CD4-positive, alpha-beta T cell treated with Interleukin-10 for 1 hour (primary cell): ENCODE data around the gene HOATZ.
A peak's percentile ranks its signal among the peaks of the same experiment; 100 is the strongest.

Source experiments
- DNase-seq: peaks from one replicate; pipeline ENCODE4 v3.0.0-alpha.2; 2020

The HOATZ gene

DNA sequence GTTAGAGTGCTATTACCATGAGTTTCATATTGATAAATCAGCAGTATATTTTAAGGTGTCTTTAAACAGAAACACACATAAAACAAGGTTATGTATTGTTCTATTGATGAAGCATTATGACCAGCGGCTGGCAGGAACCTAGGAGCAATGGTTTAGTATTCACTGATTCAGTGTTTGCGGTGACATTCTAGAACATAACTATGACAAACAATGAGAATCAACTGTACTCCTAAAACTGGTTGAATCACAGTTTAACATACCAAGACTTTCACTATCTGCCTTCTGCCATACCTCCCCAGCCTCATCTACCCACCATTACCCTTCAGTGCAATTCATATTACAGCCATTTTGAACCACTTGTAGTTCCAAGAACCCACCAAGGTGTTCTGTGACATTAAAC lies 8.8 kb downstream of the HOATZ start:
- DNase-seq = no peak

DNA sequence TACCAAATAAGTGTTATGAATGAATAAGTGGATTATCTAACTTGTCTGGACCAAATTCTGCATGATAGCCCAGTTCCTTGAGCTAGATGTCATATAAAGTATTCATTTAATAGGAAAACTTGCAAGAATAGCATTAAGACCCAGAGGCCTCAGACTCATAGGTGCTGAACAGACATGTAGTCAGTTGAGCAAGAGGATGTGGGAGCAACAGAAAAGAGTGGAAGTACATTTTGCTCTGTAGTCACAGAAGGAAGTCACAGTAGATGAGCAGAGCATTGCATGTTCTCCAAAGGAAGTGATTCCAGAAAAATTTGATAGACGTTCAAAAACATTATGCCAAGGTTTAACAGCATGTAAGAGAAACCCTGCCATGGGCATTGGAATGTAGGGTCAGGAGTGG lies 9.5 kb downstream of the HOATZ start:
- no peak for DNase-seq

DNA sequence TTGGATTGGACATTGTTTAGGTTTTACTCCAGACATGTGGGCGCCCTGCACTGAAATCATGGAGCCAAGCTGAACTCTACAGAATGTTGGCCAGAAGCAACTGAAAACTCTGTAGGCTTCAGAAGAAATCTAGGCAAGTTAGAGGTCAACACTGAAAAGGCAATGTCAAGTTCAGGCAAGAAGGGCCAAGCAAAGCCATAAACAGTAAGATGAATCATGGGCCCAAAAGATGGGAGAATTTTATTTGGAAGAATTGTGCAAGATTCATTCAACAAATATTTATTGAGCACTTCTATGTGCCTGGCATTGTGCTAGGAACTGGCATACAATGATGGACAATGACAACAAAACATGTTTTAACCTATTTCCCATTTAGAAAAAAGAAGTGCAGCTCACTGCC lies 10.9 kb downstream of the HOATZ start:
- DNase-seq = no peak

DNA sequence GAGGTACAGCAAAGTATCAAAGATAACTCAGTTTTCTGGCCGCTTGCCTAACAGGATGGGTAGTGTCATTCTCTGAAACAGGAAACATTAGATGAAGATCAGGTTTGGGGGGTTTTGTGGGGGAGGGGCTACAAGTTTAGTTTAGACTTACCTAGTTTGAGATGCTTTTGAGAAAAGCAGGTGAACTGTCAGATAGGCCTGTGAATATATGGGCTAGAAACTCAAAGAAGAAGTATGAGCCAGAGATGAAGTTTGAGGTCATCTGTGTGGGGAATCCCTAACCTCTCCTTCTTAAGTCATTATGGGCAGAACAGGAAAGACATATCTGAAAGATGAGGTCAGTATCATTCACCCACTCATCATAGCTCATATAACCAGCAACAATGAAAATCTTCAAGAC lies 11.9 kb downstream of the HOATZ start:
- peak; percentile 9 for DNase-seq

DNA sequence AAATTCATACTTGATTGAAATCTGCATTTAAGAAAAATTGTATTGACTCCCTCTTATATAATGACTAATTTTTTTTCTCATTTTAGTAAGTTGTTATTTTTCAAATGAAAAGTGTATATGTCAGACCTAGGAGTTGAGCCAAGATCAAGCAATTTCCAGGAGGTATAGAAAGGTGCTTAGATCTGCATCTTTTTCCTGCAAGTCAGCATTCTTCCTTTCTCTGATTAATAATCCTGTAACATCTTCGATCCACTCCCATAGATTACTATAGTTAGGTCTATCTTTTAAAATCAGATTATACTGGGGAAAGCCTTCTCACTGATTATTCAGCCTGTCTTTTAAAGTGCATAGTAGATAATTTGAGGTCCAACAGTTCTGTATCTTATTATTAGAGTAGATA lies 12.7 kb downstream of the HOATZ start:
- DNase-seq = no peak

DNA sequence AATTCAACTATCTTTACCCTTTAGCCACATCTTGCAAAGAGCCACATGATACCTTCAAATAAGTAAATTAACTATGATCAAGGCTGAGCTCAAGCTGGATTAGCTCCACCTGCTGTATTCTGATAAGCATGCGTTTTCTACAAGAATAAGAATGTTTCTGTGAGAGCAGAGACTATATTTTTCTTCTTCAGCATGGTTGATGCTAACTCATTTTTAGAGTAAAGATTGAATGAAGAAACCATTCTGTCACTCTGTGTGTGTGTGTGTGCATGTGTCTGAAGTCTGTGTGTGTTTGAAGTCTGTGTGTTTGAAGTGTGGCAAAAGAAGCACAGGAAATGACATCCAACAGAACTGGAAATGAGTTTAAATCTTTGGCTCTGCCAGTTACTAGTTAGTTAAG lies 14.0 kb downstream of the HOATZ start:
- peak; percentile 55 for DNase-seq

DNA sequence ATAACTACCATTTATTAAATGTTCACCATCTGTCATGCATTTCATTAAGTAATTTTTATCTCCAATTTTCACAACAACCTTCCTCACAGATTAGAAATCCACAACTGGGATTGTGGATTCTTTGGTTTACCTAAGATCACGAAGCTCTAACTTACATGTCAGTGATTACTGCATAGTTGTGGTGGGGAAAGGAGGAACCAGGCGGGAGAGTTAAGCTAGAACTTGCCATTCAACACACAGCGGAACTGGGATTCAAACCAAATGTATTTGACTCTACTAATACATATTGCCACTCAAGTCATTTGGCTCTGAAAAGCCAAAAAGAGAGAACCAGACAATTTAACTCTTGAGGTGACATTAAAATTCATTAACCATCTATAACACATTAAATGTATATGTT lies 15.5 kb downstream of the HOATZ start:
- no peak for DNase-seq

DNA sequence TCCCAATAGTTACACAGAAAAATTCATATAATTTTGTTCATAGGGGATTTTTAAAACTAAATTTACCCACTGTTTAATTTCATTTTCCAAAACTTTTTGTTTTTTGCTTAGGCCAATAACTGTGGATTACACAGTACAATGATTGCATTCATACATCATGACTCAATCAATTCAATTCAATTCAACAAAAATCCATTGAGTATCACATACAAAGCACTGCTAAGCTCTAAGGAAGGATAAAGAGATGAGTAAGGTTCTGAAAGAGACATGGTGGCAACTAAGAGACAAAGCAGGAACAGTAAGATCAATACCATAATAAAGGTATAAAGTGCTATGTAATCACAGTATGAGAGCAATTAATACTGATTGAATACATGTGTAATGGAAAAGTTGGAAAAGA lies 16.6 kb downstream of the HOATZ start:
- no peak for DNase-seq

DNA sequence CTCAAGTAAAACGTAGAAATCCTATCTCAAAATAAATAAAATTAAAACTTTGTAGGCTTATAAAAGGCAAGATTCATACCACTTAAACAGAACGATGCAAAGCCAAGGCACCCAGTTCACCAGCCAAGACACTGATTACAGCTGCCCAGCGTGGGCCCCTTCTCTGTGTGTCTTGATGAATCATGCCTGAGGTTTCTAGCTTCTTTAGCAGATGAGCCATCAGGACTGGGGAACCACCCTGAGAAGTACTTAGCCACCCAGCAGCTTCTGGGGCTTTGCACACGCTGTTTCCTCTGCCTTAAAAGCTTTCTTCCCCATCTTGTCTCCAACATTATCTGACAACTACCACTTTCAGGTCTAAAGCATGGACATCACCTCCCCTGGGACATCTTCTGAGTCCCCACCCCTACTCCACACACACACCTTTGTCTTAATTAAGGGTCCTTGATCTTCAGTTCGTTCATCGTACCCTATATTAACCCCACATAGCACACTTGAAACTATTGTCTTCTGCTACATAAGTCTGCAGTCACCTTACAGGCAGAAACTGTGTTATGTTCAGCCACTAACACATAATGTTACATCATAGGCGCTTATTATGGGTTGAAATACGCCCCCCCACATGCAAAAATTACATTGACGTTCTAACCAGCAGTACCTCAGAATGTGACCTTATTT lies 17.2 kb downstream of the HOATZ start:
- peak; percentile 23 for DNase-seq

DNA sequence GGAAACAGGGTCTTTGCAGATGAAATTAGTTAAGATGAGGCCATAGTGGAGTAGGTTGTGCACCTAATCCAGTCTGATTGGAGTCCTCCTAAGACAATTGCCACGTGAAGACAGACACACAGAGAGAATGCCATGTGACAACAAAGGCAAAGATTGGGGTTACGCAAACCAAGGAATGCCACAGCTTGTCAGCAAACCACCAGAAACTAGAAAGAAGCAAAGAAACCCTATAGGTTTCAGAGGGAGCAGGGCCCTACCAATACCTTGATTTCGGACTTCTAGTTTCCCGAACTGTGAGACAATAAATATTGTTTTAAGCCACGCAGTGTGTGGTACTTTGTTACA lies 17.8 kb downstream of the HOATZ start:
- no peak for DNase-seq

DNA sequence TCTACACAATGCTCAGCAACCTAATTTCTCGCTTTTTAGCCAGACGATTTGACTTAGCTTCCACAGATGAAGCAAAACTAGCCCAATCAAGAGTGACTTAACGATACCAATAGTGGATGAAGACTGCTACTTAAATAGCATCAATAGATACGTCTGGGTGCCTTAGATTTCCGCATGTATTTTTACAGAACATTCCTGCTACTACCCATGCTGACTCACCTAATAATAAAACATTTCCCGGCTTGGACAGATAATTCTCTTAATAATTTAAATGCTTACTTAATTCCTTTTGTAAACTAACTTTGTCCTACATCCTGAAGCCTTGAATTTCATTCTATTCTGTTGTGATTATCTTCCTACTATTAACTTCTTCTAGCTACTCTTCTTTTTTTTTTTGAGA lies 20.7 kb downstream of the HOATZ start:
- no peak for DNase-seq

DNA sequence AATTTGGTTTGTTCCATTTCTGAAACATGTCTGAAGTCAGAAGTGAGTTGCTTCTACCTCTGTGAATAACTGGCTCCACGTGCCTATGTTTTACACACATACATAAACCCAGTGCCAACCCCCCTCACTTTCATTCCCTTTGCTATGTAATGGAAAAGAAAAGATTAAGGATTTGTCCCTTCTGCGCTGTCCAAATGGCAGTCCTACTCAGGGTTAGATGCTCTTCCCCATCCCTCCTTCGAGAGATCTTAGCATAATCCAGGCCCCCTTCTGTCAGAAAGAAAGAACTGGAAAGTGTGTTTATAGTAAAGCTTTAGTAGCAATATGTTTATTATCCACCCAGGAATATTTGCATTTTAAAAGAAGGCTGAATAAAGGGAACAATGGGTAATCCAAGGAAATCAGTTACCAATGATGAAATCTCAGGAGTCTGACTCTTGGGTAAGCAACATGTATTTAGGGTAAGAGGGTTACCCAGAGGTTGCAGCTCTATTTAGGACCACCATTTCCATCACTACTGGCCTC lies 22.8 kb downstream of the HOATZ start:
- no peak for DNase-seq

DNA sequence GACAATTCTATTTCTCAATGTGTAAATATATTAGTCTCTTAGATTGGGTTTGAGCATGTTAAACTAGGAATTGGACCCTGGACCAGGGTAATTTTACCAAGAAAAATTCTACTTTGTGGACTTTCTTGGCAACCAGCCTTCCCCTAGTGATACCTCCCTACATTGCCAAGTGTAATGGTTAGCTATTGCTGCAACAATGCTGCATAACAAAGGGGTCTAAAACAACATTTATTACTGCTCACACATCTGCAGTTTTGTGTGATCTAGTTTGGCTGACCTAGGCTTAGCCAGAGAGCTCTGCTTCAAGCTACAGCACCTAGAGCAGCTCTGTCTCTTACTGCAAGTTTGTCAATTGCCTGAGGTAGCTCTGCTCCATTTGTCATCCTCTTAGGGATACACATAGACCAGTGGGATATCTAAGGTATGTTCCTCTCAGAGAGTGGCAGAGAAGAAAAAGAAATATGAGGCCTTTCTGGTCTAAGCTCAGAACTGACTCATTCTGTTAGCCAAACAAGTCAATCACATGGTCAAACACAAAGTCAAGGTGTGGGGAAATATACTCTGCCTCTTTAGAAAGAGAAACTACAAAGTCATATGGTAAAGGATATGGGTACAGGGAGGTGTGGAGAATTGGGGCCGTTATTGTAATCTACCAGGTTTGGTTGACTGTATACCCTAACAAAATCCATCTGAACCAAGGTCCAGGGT lies 24.0 kb downstream of the HOATZ start:
- DNase-seq = no peak

DNA sequence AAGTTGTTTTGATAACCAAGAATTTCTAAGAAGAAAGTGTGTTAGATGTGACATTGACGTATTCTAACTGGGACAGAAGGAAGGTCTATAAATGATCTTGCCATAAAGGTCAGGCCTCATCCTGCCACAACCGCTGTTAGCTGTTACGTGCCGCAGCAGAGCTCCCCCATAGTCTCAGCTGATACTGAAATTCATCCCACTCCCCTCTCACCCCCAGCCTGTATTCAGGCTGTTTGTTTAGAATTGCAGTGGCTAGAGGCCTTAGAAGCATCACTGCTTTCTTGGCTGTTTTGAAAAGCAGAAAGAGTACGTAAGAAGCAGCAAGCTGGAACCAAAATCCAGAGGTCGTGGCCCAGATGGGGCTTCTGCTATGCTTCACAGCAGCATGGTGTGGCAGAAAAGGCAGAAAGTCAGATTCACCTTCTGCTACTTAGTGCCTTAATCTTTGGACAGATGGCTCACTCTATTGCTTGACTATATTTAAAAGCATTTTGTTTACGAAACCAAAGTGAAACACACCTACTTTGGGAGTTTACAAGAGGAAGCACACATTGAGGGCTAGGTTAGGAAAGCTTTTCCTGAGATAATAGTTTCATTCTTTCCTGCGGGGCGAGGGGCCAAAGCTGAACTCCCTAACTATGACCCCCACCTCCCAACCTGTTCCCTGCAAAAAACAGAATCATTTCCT lies 25.0 kb downstream of the HOATZ start:
- peak; percentile 12 for DNase-seq

DNA sequence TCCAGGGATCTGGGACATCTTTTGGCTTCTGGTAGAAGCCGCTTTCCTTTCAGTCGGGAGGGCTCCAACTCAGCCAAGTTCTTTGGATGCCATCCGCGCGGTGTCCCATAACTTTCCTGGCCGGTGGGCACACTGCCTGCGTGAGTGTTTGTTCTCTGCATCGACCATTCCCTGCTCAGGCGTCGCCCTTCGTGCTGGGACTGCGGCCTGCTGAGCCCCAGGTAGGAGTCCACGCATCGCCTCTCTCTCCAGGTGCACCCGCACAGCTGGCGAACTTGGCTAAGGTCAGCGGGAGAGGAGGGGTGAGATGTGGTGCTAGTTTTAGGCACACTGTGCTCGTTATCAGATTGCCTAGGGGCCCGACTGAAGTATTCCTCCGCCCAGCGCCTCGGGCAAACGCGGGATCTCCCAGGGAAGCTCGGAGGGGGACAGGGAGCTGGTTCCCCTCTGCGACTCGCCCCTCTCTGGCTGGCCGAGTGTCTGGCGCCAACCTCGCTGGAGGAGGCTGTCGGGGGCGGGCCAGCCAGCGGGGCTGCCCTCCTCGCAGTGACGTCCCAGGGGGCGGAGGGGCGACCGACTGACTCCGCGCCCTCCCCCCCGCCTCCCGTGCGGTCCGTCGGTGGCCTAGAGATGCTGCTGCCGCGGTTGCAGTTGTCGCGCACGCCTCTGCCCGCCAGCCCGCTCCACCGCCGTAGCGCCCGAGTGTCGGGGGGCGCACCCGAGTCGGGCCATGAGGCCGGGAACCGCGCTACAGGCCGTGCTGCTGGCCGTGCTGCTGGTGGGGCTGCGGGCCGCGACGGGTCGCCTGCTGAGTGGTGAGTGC lies 25.7 kb downstream of the HOATZ start, which contains the start of gene LAYN:
LAYN (plus strand) TSS at position 607 of the 823 bp plus-strand sequence; CDS start at position 731, 124 bp downstream.
- DNase-seq = peak; percentile 28

DNA sequence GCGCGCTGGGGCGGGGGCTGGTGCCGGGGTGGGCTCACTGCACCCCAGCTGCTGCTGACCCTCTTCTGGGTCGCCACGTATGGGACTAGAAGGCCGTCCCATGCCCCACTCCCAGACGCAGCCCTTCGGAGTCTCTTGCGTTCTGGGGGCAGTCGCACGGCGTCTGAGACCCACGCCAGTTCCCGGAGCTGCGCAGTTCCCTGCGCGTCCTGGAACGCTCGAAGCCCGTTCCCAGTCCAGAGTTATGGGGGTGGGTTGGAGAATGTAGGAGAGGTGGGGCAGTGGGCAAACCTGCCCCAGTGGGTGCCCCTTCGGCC lies 26.3 kb downstream of the HOATZ start:
- no peak for DNase-seq

DNA sequence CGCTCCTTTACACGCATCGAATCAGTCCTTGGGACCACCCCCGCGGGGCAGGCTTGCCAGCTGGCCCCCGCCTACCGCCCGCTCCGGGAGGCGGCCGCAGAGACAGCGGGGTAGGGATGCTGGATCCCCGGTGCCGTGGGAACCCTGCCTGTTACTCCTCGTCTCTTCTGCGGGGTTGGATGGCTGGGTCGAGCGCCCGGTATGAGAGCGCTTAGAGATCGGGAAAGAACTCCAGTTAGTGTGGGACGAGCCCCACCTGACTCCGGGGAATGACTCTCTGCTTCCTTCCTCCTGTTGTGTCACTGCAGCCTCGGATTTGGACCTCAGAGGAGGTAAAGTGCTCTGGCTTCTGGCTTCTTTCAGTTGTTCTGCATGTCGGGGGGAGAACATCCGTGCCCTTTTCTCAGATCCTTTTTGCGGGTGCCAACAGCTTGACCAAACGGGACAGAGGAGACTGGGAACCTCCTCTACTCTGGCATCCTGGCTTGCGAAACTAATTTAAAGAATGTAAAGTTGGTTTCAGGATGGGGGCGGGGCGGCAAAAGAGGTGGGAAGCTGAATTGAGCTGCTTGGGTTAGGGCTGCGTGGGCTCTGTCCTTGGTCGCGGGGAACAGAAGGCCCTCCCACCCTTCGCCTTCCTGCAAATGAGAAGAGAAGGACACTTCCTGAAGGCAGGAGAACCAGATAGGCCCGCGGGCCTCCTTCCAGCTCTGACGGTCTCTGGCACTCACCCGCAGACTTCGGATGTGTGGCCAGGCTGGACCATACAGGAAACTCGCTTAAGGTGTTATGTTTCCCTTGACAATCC lies 26.9 kb downstream of the HOATZ start:
- DNase-seq = no peak

DNA sequence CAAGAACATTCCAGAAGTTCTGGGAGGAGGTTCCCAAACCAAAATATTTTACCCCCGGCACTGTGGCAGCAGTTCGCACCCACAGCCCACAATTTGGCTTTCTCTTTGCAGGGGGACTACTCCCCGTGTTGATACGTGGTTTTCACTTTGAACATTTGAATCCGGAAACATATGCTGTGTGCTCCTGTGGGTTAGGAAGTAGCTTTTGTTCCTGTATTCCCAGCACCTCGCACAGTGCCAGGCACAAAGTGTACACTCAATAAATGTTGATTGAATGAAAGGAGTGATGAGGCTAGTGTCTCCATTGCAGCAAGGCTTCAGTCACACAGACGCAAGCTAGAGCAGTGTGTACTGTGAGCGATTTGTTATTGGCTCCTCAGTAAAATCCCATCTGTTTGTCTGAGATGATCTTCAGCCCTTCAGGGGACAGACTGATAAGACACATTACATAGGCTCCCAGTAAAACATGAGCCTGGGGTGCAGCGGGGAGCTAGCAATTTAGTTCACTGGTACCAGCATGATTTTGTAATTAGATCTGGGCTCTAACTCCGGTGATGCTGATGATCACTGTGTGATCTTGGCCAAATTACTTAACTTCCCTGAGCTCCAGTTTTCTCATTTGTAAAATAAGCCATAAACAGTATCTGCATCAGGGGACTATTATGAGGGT lies 28.2 kb downstream of the HOATZ start:
- DNase-seq = no peak

DNA sequence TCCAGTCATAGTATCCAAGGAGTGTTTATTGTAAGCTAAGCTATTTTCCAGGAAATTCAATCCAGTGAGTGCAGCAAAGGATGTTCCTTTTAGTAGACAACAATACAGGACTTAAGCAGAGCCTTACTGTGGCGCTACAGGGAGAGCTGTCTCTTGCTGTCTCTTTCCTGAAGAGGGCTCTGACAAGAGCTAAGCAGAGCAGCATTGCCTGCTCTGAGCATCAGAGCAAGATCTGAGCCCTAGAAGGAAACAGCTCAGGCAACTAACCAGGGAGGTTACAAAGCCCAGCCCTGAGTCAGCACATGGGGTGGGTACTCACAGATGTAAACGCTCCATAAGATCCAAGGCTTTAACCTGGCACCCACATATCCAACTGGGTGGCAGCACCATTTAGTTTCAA lies 33.9 kb downstream of the HOATZ start:
- no peak for DNase-seq

DNA sequence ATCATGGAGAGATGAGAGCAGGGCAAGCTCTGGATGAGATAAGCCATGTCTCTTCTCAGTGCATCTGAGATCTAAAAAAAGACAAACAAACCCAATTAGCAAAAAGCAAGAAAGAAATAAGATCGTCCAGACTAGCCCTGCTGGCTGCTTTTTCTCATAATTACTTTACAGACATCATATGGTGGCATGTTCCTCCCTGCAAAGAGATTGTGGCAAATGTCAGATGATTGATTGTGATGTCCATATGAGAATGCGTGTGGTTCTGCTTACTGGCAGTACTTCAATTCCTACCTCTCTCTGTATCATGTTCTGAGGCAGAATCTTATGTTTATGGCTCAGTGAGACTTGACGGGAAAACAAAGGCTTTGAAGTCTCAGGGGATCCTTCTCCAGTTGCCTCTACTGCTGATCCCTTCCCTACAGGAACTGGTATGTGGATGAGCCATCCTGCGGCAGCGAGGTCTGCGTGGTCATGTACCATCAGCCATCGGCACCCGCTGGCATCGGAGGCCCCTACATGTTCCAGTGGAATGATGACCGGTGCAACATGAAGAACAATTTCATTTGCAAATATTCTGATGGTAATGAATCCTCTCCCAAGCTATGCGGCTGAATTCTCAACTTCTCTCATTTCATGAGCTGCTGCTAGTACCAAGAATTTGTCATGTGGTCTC lies 34.8 kb downstream of the HOATZ start:
- DNase-seq = no peak

DNA sequence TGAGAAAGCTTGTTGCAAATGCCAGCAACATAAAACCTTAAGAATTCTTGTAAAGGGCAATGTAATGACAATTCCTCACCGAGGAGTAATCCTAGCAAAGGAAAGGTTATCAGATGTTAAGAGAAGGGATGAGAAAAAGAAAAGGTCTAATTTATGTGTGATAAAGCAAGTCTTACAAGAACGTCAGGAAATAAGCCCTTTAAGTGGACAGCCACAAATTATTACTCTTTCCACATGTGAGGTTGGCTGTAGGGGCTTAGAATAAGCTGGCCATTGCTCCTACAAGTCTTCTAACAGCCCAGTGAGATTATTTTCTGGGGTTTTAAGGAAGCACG lies 35.3 kb downstream of the HOATZ start:
- DNase-seq = no peak
